Stimulated activated CD8-positive, alpha-beta memory T cell treated with anti-CD3 and anti-CD28 coated beads, Interleukin-4, amount 100 ng/mL, for 24 hours (primary cell): ENCODE measurements around the gene RPS14.
"Not testable (repeated sequence)": the region's sequence is repeated elsewhere in the genome, so short reads cannot be mapped to it uniquely, and the experiment has no call there.

Source experiments
- DNase-seq: peaks from one replicate; pipeline ENCODE4 v3.0.0-alpha.2; 2020; ENCODE audit warnings: low read depth

RPS14 gene

GRCh38 chr5:150479416-150479815 is 29.9 kb upstream of the RPS14 start:
- no peak for DNase-seq

GRCh38 chr5:150476568-150476967 is 27.0 kb upstream of the RPS14 start:
- not testable (repeated sequence) for DNase-seq

GRCh38 chr5:150473673-150474358 is 24.3 kb upstream of the RPS14 start:
- DNase-seq = no peak

GRCh38 chr5:150469718-150470469 is 20.4 kb upstream of the RPS14 start:
- DNase-seq = no peak

GRCh38 chr5:150468206-150468605 is 18.7 kb upstream of the RPS14 start:
- no peak for DNase-seq

- no peak for DNase-seq
Measured at GRCh38 chr5:150465927-150466326, 16.4 kb upstream of the RPS14 start.

- no peak for DNase-seq
Measured at GRCh38 chr5:150464554-150465012, 15.0 kb upstream of the RPS14 start.

- DNase-seq = no peak
Measured at GRCh38 chr5:150461231-150461630, 11.7 kb upstream of the RPS14 start.

- DNase-seq = no peak
Measured at GRCh38 chr5:150460781-150461180, 11.2 kb upstream of the RPS14 start.

- DNase-seq = peak; percentile 78
Measured at GRCh38 chr5:150458802-150459557, 9.4 kb upstream of the RPS14 start.

- no peak for DNase-seq
Measured at GRCh38 chr5:150457562-150458240, 8.2 kb upstream of the RPS14 start.

- no peak for DNase-seq
Measured at GRCh38 chr5:150457121-150457520, 7.6 kb upstream of the RPS14 start.

- no peak for DNase-seq
Measured at GRCh38 chr5:150454492-150455229, 5.1 kb upstream of the RPS14 start.

GRCh38 chr5:150454027-150454426 is 4.5 kb upstream of the RPS14 start:
- DNase-seq = not testable (repeated sequence)

- no peak for DNase-seq
Measured at GRCh38 chr5:150452914-150453313, 3.4 kb upstream of the RPS14 start.

- DNase-seq = no peak
Measured at GRCh38 chr5:150451594-150451993, 2.1 kb upstream of the RPS14 start.

- DNase-seq = no peak
Measured at GRCh38 chr5:150448952-150449516, 505 bp downstream of the RPS14 start.

GRCh38 chr5:150448334-150448733 is 1.2 kb downstream of the RPS14 start:
- no peak for DNase-seq

GRCh38 chr5:150447188-150447587 is 2.4 kb downstream of the RPS14 start:
- DNase-seq = no peak

- DNase-seq = no peak
Measured at GRCh38 chr5:150446583-150446982, 3.0 kb downstream of the RPS14 start.

- DNase-seq = no peak
Measured at GRCh38 chr5:150446088-150446487, 3.5 kb downstream of the RPS14 start.
